SK-N-MC (cell line): ENCODE results near the gene ROBO2.

Source experiments
- DNase-seq: peaks from one replicate; pipeline ENCODE4 v3.0.0-alpha.2; 2011; ENCODE audit warnings: low read depth, low spot score
- H3K27ac ChIP-seq: fragments of 200-600 bp; sonication (generic); 2 replicates; pipeline ENCODE4 v1.5.1; 2016; ENCODE audit warnings: mixed run types
- H3K36me3 ChIP-seq: fragments of 200-600 bp; sonication (generic); 2 replicates; pipeline ENCODE4 v1.6.1; 2017; ENCODE audit warnings: antibody characterized with exemption, low read length, mixed read lengths; ENCODE audit not compliant: insufficient read depth
- H3K4me3 ChIP-seq: fragments of 200-600 bp; sonication (generic); 2 replicates; pipeline ENCODE4 v1.5.1; 2016
- H3K9ac ChIP-seq: fragments of 200-600 bp; sonication (generic); 2 replicates; pipeline ENCODE4 v1.8.0; 2017; ENCODE audit warnings: mixed run types, mixed read lengths; ENCODE audit not compliant: insufficient read length
- H3K9me3 ChIP-seq: fragments of 200-600 bp; sonication (generic); 2 replicates; pipeline ENCODE4 v1.6.1; 2017; ENCODE audit warnings: low read depth, mild to moderate bottlenecking, antibody characterized with exemption, low read length, moderate library complexity, mixed read lengths
- EZH2 ChIP-seq: fragments of 200-600 bp; sonication (generic); IDR thresholded peaks from one replicate; pipeline ENCODE4 v1.6.1; 2017; ENCODE audit warnings: antibody characterized with exemption
- FOXP2 ChIP-seq: optimal IDR thresholded peaks from 2 replicates; pipeline ENCODE3; 2011; ENCODE audit warnings: mild to moderate bottlenecking, moderate library complexity; ENCODE audit not compliant: insufficient read depth; ENCODE audit errors: extremely low read length, control extremely low read depth
- POLR2AphosphoS5 ChIP-seq: IDR thresholded peaks from 2 replicates; pipeline ENCODE4 v1.6.1; 2012; ENCODE audit warnings: mild to moderate bottlenecking, low read depth, low read length, borderline replicate concordance

The ROBO2 gene

DNA sequence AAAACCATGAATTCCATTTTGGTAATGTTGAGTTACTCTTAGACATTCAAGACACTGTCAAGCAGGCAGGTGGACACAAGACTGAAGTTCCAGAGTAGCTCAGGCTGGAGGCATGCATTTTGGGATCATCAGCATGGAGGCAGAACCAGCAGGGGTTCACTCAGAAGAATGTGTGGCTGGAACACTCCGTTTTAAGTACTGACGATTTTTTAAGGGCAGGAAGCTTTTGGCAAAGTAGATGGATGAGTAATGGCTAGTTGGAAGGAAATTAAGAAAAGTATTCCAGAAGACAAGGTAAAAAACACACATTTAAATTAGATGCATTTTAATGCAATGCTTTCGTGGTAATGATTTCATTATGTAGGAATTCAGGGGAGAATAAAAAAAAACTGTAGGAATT, 420.4 kb downstream of the ROBO2 start:
- no peak for TF ChIP-seq POLR2AphosphoS5
- TF ChIP-seq FOXP2 = no peak
- no peak for TF ChIP-seq EZH2
- no peak for DNase-seq
- Histone ChIP-seq H3K36me3 (no peaks in the 10 kb centered on the region), H3K9me3 (no peaks in the 10 kb centered on the region), H3K27ac (peak overlapping the region; percentile 25; the same call in 1 of the 2 replicates), H3K4me3 (no peak overlapping the region), H3K9ac (no peak overlapping the region)

DNA sequence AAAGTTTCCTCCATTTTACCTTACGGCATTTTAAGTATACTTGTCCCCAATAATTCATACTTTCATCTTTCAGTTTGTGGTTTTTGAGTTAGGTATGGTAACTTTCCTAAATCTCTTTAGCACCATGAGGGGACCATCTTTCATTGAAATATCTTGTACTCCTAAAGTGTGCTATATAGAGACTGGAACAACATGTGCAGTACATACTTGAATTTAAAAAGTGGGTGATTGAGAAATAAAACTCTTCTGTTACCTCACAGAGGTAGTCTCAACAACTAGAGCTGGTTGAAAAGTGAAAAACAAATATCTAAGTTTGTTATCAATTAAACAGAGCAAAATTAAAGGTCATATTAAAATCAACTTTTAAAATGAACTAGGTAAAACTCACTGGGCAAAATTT, 423.1 kb downstream of the ROBO2 start:
- Histone ChIP-seq H3K4me3 (no peak overlapping the region), H3K36me3 (no peaks in the 10 kb centered on the region), H3K27ac (peak overlapping the region; percentile 25; the same call in 1 of the 2 replicates), H3K9ac (no peak overlapping the region), H3K9me3 (no peaks in the 10 kb centered on the region)
- no peak for TF ChIP-seq FOXP2
- no peak for TF ChIP-seq POLR2AphosphoS5
- TF ChIP-seq EZH2 = no peak
- DNase-seq = no peak

DNA sequence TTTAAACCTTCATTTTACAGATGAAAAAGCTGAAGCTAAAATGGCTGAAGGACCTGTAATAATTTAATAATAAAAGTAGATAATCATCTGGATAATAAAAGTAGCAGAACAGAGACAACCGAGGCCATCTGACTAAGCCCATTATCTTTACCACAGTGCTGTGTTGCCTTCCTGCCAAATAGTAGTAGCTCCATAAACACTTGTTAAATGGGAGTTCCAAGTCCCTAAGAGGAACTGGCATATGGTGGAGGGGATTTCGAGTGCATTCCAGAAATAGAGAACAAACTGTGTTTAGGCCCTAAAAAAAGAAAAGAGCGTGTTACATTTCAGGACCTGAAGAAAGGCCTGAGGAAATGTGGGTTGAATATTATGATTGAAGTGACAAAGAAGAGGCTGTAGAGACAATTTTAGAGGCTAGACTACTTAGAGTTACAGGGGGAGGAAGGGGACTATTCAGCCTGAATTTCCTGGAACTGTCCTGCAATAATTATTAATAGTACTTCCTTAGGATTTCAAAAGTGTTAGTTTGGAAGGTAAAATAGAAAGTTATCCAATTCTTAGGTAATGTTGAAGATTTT, 424.3 kb downstream of the ROBO2 start:
- Histone ChIP-seq H3K4me3 (no peak overlapping the region), H3K27ac (no peak overlapping the region), H3K9ac (no peak overlapping the region), H3K9me3 (no peaks in the 10 kb centered on the region), H3K36me3 (no peaks in the 10 kb centered on the region)
- no peak for DNase-seq
- TF ChIP-seq POLR2AphosphoS5 (no peak), EZH2 (no peak), FOXP2 (no peak)

DNA sequence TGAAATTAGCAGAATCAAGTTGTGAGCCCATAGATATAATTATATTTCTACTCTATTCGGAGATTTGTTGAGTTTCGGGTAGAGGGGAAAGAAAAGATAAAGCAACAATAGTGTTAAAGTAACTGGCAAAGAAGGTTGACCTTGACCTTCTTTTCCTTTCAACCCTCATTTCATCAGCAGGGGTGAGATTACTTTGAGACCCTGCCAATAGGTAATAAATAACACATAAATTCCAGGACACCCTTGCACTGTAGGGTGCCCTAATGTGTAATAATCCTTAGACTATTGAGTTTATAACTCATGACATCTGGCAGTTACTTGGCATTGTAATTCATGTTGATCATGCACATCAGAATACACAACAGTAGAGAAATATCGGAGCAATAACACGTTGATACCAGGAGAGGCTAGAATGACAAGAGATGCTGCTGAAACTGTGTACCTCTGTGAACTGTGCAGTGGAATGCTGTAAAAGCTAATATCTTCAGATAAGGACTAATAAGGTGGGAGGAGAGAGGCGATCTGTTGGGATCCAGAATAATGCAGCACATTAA, 426.7 kb downstream of the ROBO2 start:
- TF ChIP-seq FOXP2 = no peak
- TF ChIP-seq EZH2 = no peak
- TF ChIP-seq POLR2AphosphoS5 = no peak
- Histone ChIP-seq H3K9ac (no peak overlapping the region), H3K27ac (no peak overlapping the region), H3K36me3 (no peaks in the 10 kb centered on the region), H3K9me3 (no peaks in the 10 kb centered on the region), H3K4me3 (no peak overlapping the region)
- DNase-seq = no peak

DNA sequence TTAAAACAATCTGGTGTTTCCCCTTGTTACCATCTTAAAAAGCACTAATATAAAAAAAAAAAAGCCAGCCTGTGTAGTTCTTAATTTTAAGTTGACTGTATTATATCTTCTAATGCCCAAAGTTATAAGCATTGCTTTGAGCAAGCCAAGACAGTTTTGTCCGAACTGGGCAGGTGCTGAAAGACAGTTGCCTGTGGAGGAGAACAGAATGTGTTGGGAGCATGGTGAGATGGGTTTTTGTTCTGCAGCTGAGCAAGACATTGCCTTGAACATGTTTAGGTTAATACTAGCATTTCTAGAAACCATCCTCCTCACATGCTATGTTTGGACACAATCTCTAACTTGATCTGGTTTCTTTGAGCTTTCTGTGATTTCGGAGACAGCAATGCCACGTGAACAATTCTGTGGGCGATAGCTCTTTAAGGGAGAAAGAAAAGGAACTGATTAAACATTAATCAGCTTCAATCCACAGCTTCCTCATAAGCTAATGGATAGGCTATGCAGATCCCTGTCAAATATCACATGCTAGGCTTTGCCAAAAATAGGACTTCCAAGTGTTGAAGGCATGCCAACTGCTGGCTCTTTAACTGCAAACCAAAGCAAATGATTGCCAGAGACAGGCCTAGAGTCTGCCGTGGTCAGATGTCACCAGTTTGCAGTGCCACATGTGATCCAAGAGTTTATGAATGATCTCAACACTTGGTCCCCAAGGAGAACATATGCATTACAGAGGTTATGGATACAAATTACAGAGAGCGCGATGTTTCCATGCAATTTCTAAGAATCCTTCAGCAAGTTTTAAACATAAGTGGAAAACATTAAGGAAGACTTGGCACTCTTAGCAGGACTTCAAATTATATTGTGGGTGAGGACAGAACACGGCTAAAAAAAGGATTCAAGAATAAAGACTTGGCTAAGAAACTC, 428.1 kb downstream of the ROBO2 start:
- Histone ChIP-seq H3K27ac (peak overlapping the region; percentile 91), H3K4me3 (peak overlapping the region; percentile 62), H3K9me3 (no peaks in the 10 kb centered on the region), H3K9ac (no peak overlapping the region), H3K36me3 (no peaks in the 10 kb centered on the region)
- no peak for TF ChIP-seq EZH2
- no peak for TF ChIP-seq FOXP2
- no peak for TF ChIP-seq POLR2AphosphoS5
- DNase-seq = no peak

DNA sequence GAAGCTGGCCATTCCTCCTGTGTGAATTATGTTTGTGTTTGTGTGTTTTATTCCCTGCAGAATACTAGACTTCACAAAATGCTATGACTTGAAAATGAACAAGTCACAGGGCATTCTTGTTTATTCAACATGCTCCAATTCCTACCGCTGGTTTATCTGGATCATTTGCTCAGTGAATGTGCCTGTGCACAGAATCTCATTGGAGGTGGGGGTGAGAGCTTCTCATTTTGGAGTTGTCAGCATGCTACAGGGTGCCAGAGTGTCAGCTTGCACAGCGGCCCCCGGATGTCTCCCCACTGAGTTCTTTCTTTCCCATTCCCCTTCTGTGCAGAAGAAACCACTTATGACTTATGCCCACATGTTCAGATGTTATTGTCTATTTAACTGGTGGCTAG, 428.7 kb downstream of the ROBO2 start:
- H3K4me3 ChIP-seq = peak overlapping the region; percentile 62
- no peaks in the 10 kb centered on the region for H3K36me3 ChIP-seq
- H3K9me3 ChIP-seq = no peaks in the 10 kb centered on the region
- TF ChIP-seq POLR2AphosphoS5 (peak; percentile 31; the same call in 1 of the 2 replicates), FOXP2 (peak; percentile 34), EZH2 (no peak)
- no peak overlapping the region for H3K9ac ChIP-seq
- no peak for DNase-seq
- peak overlapping the region; percentile 91 for H3K27ac ChIP-seq

DNA sequence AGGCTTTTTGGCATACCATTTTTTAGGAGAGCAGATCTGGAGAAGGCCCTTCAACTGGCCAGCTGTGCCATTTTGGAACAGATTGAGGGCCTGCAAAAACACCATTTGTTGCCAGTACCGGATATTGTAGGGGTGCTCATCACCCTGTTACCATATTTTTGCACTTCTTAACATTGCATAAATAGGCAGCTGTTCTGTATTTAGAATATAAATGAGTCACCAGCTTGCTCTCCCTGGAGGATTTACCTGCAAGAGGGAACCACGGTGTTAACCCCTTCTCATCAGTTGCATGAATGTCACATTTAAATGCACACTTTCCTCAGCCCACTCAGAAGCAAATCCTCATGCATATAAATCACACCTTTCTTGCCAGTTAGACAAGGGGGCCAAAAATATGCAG, 435.6 kb downstream of the ROBO2 start:
- TF ChIP-seq POLR2AphosphoS5 (no peak), EZH2 (no peak), FOXP2 (no peak)
- no peak overlapping the region for H3K9ac ChIP-seq
- DNase-seq = no peak
- no peaks in the 10 kb centered on the region for H3K9me3 ChIP-seq
- no peak overlapping the region for H3K27ac ChIP-seq
- no peak overlapping the region for H3K4me3 ChIP-seq
- H3K36me3 ChIP-seq = no peaks in the 10 kb centered on the region

DNA sequence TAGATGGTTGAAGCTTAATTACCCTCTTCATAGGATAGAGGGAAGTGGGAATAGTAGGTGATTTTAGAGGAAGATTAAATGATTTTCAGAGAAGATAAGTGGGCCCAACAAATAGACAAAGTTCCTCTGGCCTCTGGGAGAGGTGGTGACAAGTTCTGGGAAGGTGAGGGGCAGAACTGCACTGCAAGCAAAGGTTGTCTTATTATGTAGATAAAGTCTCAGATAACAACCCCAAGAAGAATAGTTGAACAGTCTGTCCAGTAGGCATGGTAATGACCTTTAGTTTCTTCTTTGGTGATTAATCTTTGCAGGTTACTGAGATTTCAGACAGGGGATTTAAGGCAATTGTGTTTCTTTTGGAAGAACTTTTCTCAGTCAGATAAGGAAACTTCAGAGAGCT, 439.1 kb downstream of the ROBO2 start:
- Histone ChIP-seq H3K9me3 (no peaks in the 10 kb centered on the region), H3K4me3 (no peak overlapping the region), H3K36me3 (no peaks in the 10 kb centered on the region), H3K27ac (no peak overlapping the region), H3K9ac (no peak overlapping the region)
- DNase-seq = no peak
- TF ChIP-seq FOXP2 (no peak), POLR2AphosphoS5 (no peak), EZH2 (no peak)
